GDM1 (cell line): ENCODE measurements around the gene ORM1.

Source experiments
- DNase-seq: peaks from one replicate; lab custom pipeline; 2025; lab: John Stamatoyannopoulos, UW

The ORM1 gene

DNA sequence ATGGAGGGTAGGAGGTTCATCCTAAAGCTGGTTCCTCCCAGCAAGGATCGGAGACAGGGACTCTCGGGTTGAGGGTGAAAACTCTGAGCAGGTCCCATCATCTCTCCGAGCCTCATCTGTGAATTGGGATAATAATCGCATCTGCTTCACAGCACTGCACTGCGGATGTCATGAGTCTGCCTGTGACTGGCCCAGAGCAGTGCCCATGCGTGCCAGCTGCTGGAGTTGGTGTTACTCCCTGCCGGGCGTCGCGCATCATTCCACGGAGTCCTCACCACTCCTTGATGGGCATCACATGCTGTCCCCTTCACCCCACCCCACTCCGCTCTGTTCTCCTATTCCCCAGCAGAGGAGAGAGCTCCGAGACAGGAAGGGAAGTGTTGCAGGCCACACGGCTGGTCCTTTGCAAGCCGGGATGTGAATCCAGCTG is 35.1 kb upstream of the ORM1 start:
- DNase-seq, result no peak

- DNase-seq, result no peak
Measured at GRCh38 chr9:114288193-114289091, 34.5 kb upstream of the ORM1 start.

DNA sequence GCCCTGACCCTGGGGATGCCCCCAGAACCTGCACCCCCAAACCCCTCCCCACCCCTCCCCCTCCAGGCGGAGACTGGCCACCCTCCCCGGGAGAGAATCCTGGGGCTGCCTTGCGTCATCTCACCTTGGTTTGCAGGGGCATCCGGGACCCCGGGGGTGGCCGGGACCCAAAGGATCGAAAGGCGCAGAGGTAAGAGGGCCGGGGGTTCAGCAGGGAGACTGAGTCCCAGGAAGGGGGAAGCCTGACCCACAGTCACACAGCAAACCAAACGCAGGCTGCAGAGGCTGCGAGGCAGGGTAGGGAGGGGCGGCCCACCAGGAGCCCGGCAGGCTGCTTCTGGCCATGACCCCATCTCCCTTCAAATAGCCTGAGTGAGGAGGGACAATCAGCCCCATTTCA is 33.8 kb upstream of the ORM1 start:
- no peak for DNase-seq

DNA sequence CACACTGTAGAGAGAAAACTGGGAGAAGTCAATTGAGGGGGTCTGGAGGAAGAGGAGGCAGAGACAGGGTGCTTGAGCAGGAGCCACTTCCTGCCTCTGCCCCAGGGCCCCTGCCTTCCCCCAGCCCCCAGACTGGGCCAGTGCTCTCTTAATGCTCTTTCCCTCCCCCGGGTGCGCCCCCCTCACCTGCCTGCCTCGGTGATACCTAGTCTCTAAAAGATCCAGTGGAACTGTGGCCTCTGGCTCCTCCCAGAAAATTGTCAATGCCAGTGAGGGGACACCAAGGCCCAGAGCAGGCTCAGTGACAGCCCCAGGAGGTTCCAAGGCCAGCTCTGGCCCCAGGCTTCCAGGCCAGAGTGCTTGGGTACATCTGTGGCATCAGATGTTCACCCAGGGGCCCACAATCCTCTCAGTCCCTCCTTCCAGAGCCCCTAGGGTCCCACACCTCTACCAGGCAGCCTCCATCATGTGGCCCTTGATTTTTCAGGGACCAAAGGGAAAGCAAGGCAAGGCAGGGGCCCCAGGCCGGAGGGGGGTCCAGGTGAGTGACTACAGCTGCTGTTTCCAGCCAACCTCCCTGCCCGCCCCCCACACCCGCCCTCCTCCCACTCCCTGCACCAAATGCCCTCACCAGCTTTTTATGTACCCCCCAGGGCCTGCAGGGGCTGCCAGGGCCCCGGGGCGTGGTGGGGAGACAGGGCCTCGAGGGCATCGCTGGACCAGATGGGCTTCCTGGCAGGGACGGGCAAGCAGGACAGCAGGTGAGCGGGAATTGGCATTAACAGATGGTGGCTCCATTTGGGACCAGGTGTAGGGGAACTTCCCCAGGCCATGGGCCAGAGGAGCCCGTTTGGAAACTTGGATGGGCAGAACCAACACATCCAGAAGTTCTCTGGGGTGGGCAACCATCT is 33.1 kb upstream of the ORM1 start:
- no peak for DNase-seq

- no peak for DNase-seq
Measured at GRCh38 chr9:114290561-114290986, 32.3 kb upstream of the ORM1 start.

- peak; percentile 3 for DNase-seq
Measured at GRCh38 chr9:114291064-114291474, 31.8 kb upstream of the ORM1 start.

DNA sequence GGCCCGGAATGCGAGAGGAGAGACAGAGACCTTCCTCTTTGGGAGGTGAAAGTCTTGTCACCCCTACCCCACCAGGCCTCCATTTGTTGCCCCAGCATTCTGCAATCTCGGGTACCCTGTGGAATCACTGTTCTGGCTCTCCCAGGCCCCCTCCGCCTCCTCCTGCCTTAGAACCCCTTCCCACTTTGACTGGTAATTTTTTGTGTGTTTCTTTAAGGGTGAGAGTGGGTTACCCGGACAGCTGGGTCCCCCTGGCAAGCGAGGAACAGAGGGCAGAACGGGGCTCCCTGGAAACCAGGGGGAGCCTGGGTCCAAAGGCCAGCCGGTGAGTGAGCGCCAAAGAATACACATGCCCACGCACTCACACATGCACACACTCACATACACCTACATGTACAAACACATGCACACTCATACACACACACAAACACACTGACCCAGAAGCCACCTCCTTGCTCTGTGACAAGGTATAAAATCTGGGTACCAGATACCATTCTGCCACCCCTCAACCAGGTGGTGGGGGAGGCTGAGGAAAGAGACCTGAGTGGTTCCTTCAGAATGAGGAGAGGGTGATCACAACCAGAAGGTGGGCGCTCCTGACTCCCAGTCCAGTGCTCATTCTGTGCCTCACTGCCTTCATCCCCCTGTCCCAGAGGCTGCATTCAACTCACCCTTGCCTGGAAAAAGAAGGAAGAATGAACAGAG is 30.9 kb upstream of the ORM1 start:
- no peak for DNase-seq

GRCh38 chr9:114294664-114295063 is 28.2 kb upstream of the ORM1 start:
- no peak for DNase-seq

DNA sequence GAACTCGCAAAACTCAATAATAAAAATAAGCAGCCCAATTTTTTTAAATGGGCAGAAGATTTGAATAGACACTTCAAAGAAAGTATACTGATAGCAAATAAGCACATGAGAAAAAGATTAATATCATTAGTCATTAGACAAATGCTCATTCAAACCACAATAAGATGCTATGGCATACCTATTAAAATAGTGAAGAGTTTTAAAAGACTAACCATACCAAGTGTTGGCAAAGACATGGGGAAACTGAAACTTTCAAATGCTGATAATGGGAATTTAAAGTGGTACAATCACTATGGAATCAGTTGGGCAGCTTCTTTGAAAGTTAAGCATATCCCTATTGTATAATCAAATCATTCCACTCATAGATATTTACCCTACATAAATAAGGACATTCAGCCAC is 26.6 kb upstream of the ORM1 start:
- no peak for DNase-seq

- no peak for DNase-seq
Measured at GRCh38 chr9:114299286-114300152, 23.4 kb upstream of the ORM1 start.

GRCh38 chr9:114300153-114300845 is 22.6 kb upstream of the ORM1 start:
- DNase-seq, result no peak

- no peak for DNase-seq
Measured at GRCh38 chr9:114300846-114301797, 21.8 kb upstream of the ORM1 start.

GRCh38 chr9:114301798-114302565 is 20.9 kb upstream of the ORM1 start:
- no peak for DNase-seq

GRCh38 chr9:114302727-114303126 is 20.2 kb upstream of the ORM1 start:
- no peak for DNase-seq

GRCh38 chr9:114303571-114303970 is 19.3 kb upstream of the ORM1 start:
- no peak for DNase-seq

DNA sequence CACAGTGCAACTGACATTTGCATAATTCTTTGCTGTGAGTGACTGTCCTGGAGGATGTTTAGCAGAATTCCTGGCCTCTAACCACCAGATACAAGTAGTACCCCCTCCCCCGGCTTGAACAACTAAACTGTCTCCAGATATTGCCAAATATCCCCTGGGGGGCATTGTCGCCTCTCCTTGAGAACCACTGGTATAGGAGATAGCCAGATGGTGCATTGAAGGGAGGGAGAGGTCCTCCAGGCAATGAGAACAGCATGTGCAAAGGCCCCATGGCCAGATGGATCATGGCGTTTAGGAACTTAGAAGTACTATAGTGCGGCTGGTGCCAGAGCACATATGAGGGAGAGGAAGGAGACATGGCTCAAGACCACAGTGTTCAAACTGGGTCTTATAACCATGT is 18.9 kb upstream of the ORM1 start:
- no peak for DNase-seq

DNA sequence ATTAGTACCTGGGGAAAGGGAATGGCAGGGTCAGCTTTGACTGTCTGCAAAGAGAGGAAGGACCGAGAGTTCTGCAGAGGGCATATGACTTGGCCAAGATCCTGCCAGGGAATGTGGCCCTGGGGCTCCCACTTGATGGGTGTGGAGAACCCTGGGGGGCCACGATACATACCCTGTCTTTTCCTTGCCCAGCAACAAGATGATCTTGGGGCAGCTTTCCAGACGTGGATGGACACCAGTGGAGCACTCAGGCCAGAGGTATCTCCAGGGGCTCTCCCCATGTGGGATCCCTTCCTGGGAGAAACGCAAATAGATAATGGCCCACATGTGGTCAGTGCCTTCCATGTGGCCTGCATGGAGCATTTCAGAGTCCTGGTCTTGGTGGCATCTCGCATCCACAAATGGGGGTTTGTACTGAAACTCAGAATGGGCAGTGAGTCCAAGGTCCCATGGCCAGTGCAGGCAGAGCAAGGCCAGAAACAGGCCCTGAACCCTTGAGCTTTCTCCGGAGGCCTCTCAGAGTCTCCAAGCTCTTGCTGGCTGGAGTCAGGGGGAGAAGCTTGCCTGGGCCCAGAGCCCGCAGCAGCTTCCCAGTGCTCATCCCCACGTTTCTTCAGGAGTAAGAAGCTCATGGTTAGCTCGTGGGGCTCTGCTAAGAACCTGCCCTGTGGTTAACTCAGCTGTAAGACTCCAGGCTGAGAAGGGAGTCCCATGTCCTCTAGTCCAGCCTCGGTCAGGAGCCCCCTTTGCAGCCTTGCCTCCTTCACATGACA is 18.3 kb upstream of the ORM1 start:
- no peak for DNase-seq

- DNase-seq, result no peak
Measured at GRCh38 chr9:114307899-114308267, 15.0 kb upstream of the ORM1 start.
